IMR-90 (cell line): ENCODE measurements around the gene BASP1. TPM values are rescaled to one million over a fixed set of nuclear protein-coding genes. Genes with fewer than 3 reads are reported as not detected.

Source experiments
- ATAC-seq: fragments of 200-7000 bp; cut with Tn5 transposase; 2 replicates; pipeline ENCODE4 v1.9.1; 2020; ENCODE audit warnings: low read depth, mild to moderate bottlenecking, moderate library complexity
- BruUV-seq: library from RNA; stranded (reverse); fragments of 400-500 nt; replicated peaks from 2 replicates; lab custom pipeline; 2021; lab: Mats Ljungman, UMichigan
- CTCF ChIA-PET: fragments of 300-600 bp; formaldehyde crosslinking; extraction: SDS; loops from one replicate; lab custom pipeline; 2021; ENCODE audit warnings: antibody characterized with exemption; lab: Yijun Ruan, JAX
- POLR2A ChIA-PET: fragments of 300-600 bp; sonication (Branson Sonifier 250); formaldehyde crosslinking; loops from one replicate; lab custom pipeline; 2022; ENCODE audit warnings: antibody characterized with exemption; ENCODE audit not compliant: unreplicated experiment; lab: Charles Lee
- DNase-seq: peaks from one replicate; pipeline ENCODE4 v3.0.0; 2013
- H2AFZ ChIP-seq: replicated peaks from 2 replicates; pipeline ENCODE3; 2013; ENCODE audit warnings: low read length, mild to moderate bottlenecking; ENCODE audit not compliant: poor library complexity
- H2AK5ac ChIP-seq: 2 replicates; pipeline ENCODE4 v1.6.1; 2013; ENCODE audit warnings: low read depth, low read length, inconsistent platforms
- H2AK9ac ChIP-seq: replicated peaks from 2 replicates; pipeline ENCODE3; 2013; ENCODE audit warnings: mild to moderate bottlenecking, low read depth, low read length, moderate library complexity; ENCODE audit not compliant: poor library complexity
- H2BK120ac ChIP-seq: 2 replicates; pipeline ENCODE4 v1.6.1; 2013; ENCODE audit warnings: low read depth, low read length, inconsistent platforms
- H2BK15ac ChIP-seq: 3 replicates; pipeline ENCODE4 v1.6.1; 2013; ENCODE audit warnings: low read depth, low read length, inconsistent platforms
- H2BK20ac ChIP-seq: 2 replicates; pipeline ENCODE4 v1.6.1; 2013; ENCODE audit warnings: low read depth, mild to moderate bottlenecking, inconsistent platforms, low read length, moderate library complexity
- H2BK5ac ChIP-seq: 2 replicates; pipeline ENCODE4 v1.6.1; 2013; ENCODE audit warnings: mild to moderate bottlenecking, low read depth, low read length, inconsistent platforms; ENCODE audit not compliant: poor library complexity, severe bottlenecking
- H3K14ac ChIP-seq: replicated peaks from 2 replicates; pipeline ENCODE4 v1.6.1; 2013; ENCODE audit warnings: low read depth, low read length, inconsistent platforms
- H3K18ac ChIP-seq: 2 replicates; pipeline ENCODE4 v1.6.1; 2013; ENCODE audit warnings: low read depth, low read length, control low read depth
- H3K23ac ChIP-seq: 2 replicates; pipeline ENCODE4 v1.6.1; 2013; ENCODE audit warnings: low read depth, low read length, inconsistent platforms
- H3K27ac ChIP-seq: 2 replicates; pipeline ENCODE4 v1.5.1; 2013; ENCODE audit warnings: mild to moderate bottlenecking, control low read depth, low read length; ENCODE audit not compliant: insufficient read depth
- H3K27me3 ChIP-seq: 2 replicates; pipeline ENCODE4 v1.6.1; 2013; ENCODE audit warnings: low read length; ENCODE audit not compliant: control insufficient read depth, insufficient read depth
- H3K36me3 ChIP-seq: 2 replicates; pipeline ENCODE4 v1.6.1; 2013; ENCODE audit warnings: low read length, mixed read lengths; ENCODE audit not compliant: control insufficient read depth, insufficient read depth
- H3K4ac ChIP-seq: 2 replicates; pipeline ENCODE4 v1.6.1; 2013; ENCODE audit warnings: low read depth, low read length, inconsistent platforms
- H3K4me1 ChIP-seq: 2 replicates; pipeline ENCODE4 v1.6.1; 2013; ENCODE audit warnings: low read length, mixed read lengths; ENCODE audit not compliant: control insufficient read depth, insufficient read depth
- H3K4me2 ChIP-seq: 2 replicates; pipeline ENCODE4 v1.6.1; 2013; ENCODE audit warnings: low read depth, mild to moderate bottlenecking, control low read depth, low read length, moderate library complexity
- H3K4me3 ChIP-seq: 2 replicates; pipeline ENCODE4 v1.5.1; 2013; ENCODE audit warnings: low read depth, mild to moderate bottlenecking, control low read depth, low read length, moderate library complexity; ENCODE audit not compliant: insufficient read depth
- H3K56ac ChIP-seq: 2 replicates; pipeline ENCODE4 v1.6.1; 2013; ENCODE audit warnings: low read length, inconsistent platforms; ENCODE audit not compliant: insufficient read depth; ENCODE audit errors: extremely low read depth
- H3K79me1 ChIP-seq, 2 experiments: 2 replicates each; pipeline ENCODE4 v1.6.1; 2013; ENCODE audit warnings: low read length in 2 of 2, inconsistent platforms in 1 of 2, low read depth in 1 of 2
- H3K9ac ChIP-seq: 2 replicates; pipeline ENCODE4 v1.6.1; 2013; ENCODE audit warnings: low read depth, low read length, control low read depth
- H3K9me1 ChIP-seq: 2 replicates; pipeline ENCODE4 v1.6.1; 2013; ENCODE audit warnings: low read length, inconsistent platforms; ENCODE audit not compliant: insufficient read depth
- H3K9me3 ChIP-seq: 2 replicates; pipeline ENCODE4 v1.6.1; 2013; ENCODE audit warnings: low read length; ENCODE audit not compliant: control insufficient read depth, insufficient read depth
- H4K20me1 ChIP-seq: 2 replicates; pipeline ENCODE4 v1.6.1; 2013; ENCODE audit warnings: low read length, inconsistent platforms; ENCODE audit not compliant: insufficient read depth
- H4K5ac ChIP-seq: 2 replicates; pipeline ENCODE4 v1.6.1; 2013; ENCODE audit warnings: mild to moderate bottlenecking, low read depth, low read length, control low read depth
- H4K8ac ChIP-seq, 2 experiments: 2 replicates each; pipeline ENCODE4 v1.6.1; 2013; ENCODE audit warnings: low read depth in 2 of 2, low read length in 2 of 2, control low read depth in 1 of 2, inconsistent platforms in 1 of 2
- H4K91ac ChIP-seq: 2 replicates; pipeline ENCODE4 v1.6.1; 2013; ENCODE audit warnings: low read depth, low read length, inconsistent platforms; ENCODE audit not compliant: insufficient read depth
- BHLHE40 ChIP-seq: fragments of 150-350 bp; IDR thresholded peaks from 2 replicates; pipeline ENCODE4 v1.6.1; 2016; ENCODE audit warnings: mild to moderate bottlenecking, low read depth, low read length
- CEBPB ChIP-seq: IDR thresholded peaks from 2 replicates; pipeline ENCODE4 v1.6.1; 2012; ENCODE audit warnings: low read depth, low read length, improper control_type of control experiment
- CHD1 ChIP-seq: IDR thresholded peaks from 2 replicates; pipeline ENCODE4 v1.6.1; 2012; ENCODE audit warnings: low read depth, low read length, improper control_type of control experiment
- CTCF ChIP-seq: conservative IDR thresholded peaks from 2 replicates; pipeline ENCODE4 v1.5.1; 2012; ENCODE audit warnings: mild to moderate bottlenecking, low read depth, low read length, improper control_type of control experiment
- ELK1 ChIP-seq: fragments of 150-350 bp; IDR thresholded peaks from 2 replicates; pipeline ENCODE4 v1.6.1; 2016; ENCODE audit warnings: low read depth, mild to moderate bottlenecking, low read length, moderate library complexity, borderline replicate concordance
- FOS ChIP-seq: fragments of 150-350 bp; IDR thresholded peaks from 2 replicates; pipeline ENCODE4 v1.6.1; 2016; ENCODE audit warnings: low read depth, low read length
- MAFK ChIP-seq: IDR thresholded peaks from 2 replicates; pipeline ENCODE4 v1.6.1; 2012; ENCODE audit warnings: low read depth, low read length, improper control_type of control experiment
- MAZ ChIP-seq: IDR thresholded peaks from 2 replicates; pipeline ENCODE4 v1.6.1; 2012; ENCODE audit warnings: low read depth, mild to moderate bottlenecking, low read length, improper control_type of control experiment, moderate library complexity, borderline replicate concordance
- MXI1 ChIP-seq: IDR thresholded peaks from 2 replicates; pipeline ENCODE4 v1.6.1; 2012; ENCODE audit warnings: low read depth, mild to moderate bottlenecking, low read length, moderate library complexity, borderline replicate concordance
- NFE2L2 ChIP-seq: fragments of 150-350 bp; IDR thresholded peaks from 2 replicates; pipeline ENCODE4 v1.6.1; 2016; ENCODE audit warnings: low read depth, mild to moderate bottlenecking, low read length
- POLR2A ChIP-seq: IDR thresholded peaks from 2 replicates; pipeline ENCODE4 v1.6.1; 2012; ENCODE audit warnings: mild to moderate bottlenecking, low read depth, low read length
- RAD21 ChIP-seq: IDR thresholded peaks from 2 replicates; pipeline ENCODE4 v1.6.1; 2012; ENCODE audit warnings: low read length, improper control_type of control experiment
- RCOR1 ChIP-seq: IDR thresholded peaks from 2 replicates; pipeline ENCODE4 v1.6.1; 2012; ENCODE audit warnings: mild to moderate bottlenecking, low read length, improper control_type of control experiment; ENCODE audit not compliant: insufficient replicate concordance
- WGBS, 2 experiments: methylation state at CpG; one replicate each; pipeline versions ENCODE4 v1.1.5 to v1.1.7; 2013; ENCODE audit warnings: missing lambda C conversion rate in 2 of 2; ENCODE audit not compliant: insufficient read length in 1 of 2; ENCODE audit errors: extremely low coverage in 2 of 2; 5-methylcytosine and 5-hydroxymethylcytosine counted together
- dilution Hi-C: fragments of 300-500 bp; cut with HindIII; formaldehyde crosslinking; loops from one replicate; pipeline ENCODE4 v1.14.3; 2018; ENCODE audit warnings: low sequenced_read_pairs; ENCODE audit not compliant: unreplicated experiment
- in situ Hi-C: fragments of 300-500 bp; cut with MboI; formaldehyde crosslinking; loops from 3 replicates; pipeline ENCODE4 v1.14.3; 2019; ENCODE audit warnings: low sequenced_read_pairs, inconsistent platforms, mixed read lengths
- intact Hi-C: fragments of 100-400 bp; cut with micrococcal nuclease; formaldehyde crosslinking; loops from 2 replicates; pipeline ENCODE4 v1.10.0; 2022
- polyA plus RNA-seq, 3 experiments: library from polyadenylated mRNA; depleted of rRNA; stranded (reverse); fragments of >200 nt; gene quantifications; 2 replicates each; pipeline ENCODE4 v1.2.3, GENCODE V29; 2012; ENCODE audit warnings: low replicate concordance in 1 of 3
- total RNA-seq: library from RNA; depleted of rRNA; stranded (reverse); fragments of >200 nt; gene quantifications from 2 replicates; pipeline ENCODE4 v1.2.3, GENCODE V29; 2012

Gene BASP1
- total and polyA plus RNA-seq, 2 of the 4 experiments (the other 2 are of a cell fraction), result 39.6 to 103 TPM

- DNase-seq (no peak), ATAC-seq (no peak)
- H3K4ac ChIP-seq, result no peak overlapping the region
- H3K56ac ChIP-seq, result no peak overlapping the region
- dilution Hi-C loops (no loop called here), intact Hi-C loops (no loop called here), in situ Hi-C loops (no loop called here)
- H3K9me3 ChIP-seq, result no peaks in the 10 kb centered on the region
- no peak overlapping the region for H3K23ac ChIP-seq
- H4K8ac ChIP-seq, result no peak overlapping the region
- H4K20me1 ChIP-seq, result peaks cover 48% of the 10 kb centered on the region
- TF ChIP-seq BHLHE40 (no peak), CHD1 (no peak), FOS (no peak), CTCF (no peak), MAZ (no peak), CEBPB (no peak), ELK1 (no peak), RCOR1 (no peak), NFE2L2 (no peak), MXI1 (no peak), RAD21 (no peak), MAFK (no peak), POLR2A (no peak)
- WGBS, 2 experiments, result 95% methylated on average over 4 of the region's 57 CpGs; no CpG with 5 or more reads in 1 of the 2 experiments
- H3K4me1 ChIP-seq, result peaks cover 2% of the 10 kb centered on the region
- H2AK5ac ChIP-seq, result no peak overlapping the region
- no peak overlapping the region for H3K9ac ChIP-seq
- H4K91ac ChIP-seq, result no peak overlapping the region
- H3K36me3 ChIP-seq, result peaks cover 28% of the 10 kb centered on the region
- H2BK15ac ChIP-seq, result no peak overlapping the region
- no peak overlapping the region for H2BK5ac ChIP-seq
- H3K9me1 ChIP-seq, result 0 out of 2 replicates have a peak, but pooled peaks cover 5% of the 10 kb centered on the region
- no peak overlapping the region for H2AFZ ChIP-seq
- H3K27me3 ChIP-seq, result no peaks in the 10 kb centered on the region
- no peak overlapping the region for H3K27ac ChIP-seq
- H3K14ac ChIP-seq, result no peak overlapping the region
- H4K5ac ChIP-seq, result no peak overlapping the region
- no peak overlapping the region for H3K18ac ChIP-seq
- H3K4me3 ChIP-seq, result no peak overlapping the region
- H3K79me1 ChIP-seq, result peaks cover 30 to 53% of the 10 kb centered on the region in 2 experiments
- H2BK20ac ChIP-seq, result no peak overlapping the region
- no TSS peak for BruUV-seq
- no peak overlapping the region for H2BK120ac ChIP-seq
- no peak overlapping the region for H3K4me2 ChIP-seq
- no peak overlapping the region for H2AK9ac ChIP-seq
- ChIA-PET POLR2A (no interaction called here), CTCF (interaction anchor here (0.5 kb wide), 2 partner anchors 453 to 1097 kb away, joined by 3 to 4 read pairs; no protein-coding TSS in a partner anchor)
Observed at GRCh38 chr5:17275289-17276158, 58.1 kb downstream of the BASP1 start.
